Calu3 (cell line): Measurements from ENCODE around the gene MC3R. TPM values are rescaled to one million over a fixed set of nuclear protein-coding genes. Genes with fewer than 3 reads are reported as not detected.

ENCODE experiments used
- BruUV-seq: library from RNA; stranded (reverse); fragments of 400-500 nt; replicated peaks from 2 replicates; lab custom pipeline; 2021; lab: Mats Ljungman, UMichigan
- CTCF ChIA-PET: fragments of 300-600 bp; sonication (Branson Sonifier 250); formaldehyde crosslinking; loops from one replicate; lab custom pipeline; 2022; ENCODE audit warnings: antibody characterized with exemption; lab: Charles Lee
- DNase-seq: peaks from one replicate; pipeline ENCODE4 v3.0.0; 2022
- H3K27ac Mint-ChIP-seq: one replicate; pipeline ENCODE4 v1.8.0; 2022; ENCODE audit warnings: mixed read lengths; ENCODE audit not compliant: unreplicated experiment
- H3K27me3 Mint-ChIP-seq: one replicate; pipeline ENCODE4 v1.8.0; 2022; ENCODE audit warnings: mixed read lengths; ENCODE audit not compliant: unreplicated experiment
- H3K36me3 Mint-ChIP-seq: one replicate; pipeline ENCODE4 v1.8.0; 2022; ENCODE audit warnings: mild to moderate bottlenecking, moderate library complexity, mixed read lengths; ENCODE audit not compliant: insufficient read depth, unreplicated experiment
- H3K4me1 Mint-ChIP-seq: one replicate; pipeline ENCODE4 v1.8.0; 2022; ENCODE audit warnings: mild to moderate bottlenecking, low read depth, mixed read lengths; ENCODE audit not compliant: unreplicated experiment
- H3K4me3 Mint-ChIP-seq: one replicate; pipeline ENCODE4 v1.8.0; 2022; ENCODE audit warnings: mild to moderate bottlenecking, low read depth, moderate library complexity, mixed read lengths; ENCODE audit not compliant: unreplicated experiment
- H3K9me3 Mint-ChIP-seq: one replicate; pipeline ENCODE4 v1.8.0; 2022; ENCODE audit warnings: low read depth, mixed read lengths; ENCODE audit not compliant: unreplicated experiment
- intact Hi-C: fragments of 100-400 bp; cut with micrococcal nuclease; formaldehyde crosslinking; loops from one replicate; pipeline ENCODE4 v1.10.0; 2022; ENCODE audit not compliant: unreplicated experiment
- total RNA-seq: library from RNA; stranded (reverse); gene quantifications from 2 replicates; pipeline ENCODE4 v1.2.3, GENCODE V29; 2022
- TF ChIP-seq, protein P1 (sequence below): fragments of 200-600 bp; IDR thresholded peaks from one replicate; pipeline ENCODE4 v1.8.0; 2022; ENCODE audit warnings: antibody characterized with exemption; ENCODE audit not compliant: unreplicated experiment

MC3R gene
- total RNA-seq, 1 experiment from 2014 or later, result not detected

DNA sequence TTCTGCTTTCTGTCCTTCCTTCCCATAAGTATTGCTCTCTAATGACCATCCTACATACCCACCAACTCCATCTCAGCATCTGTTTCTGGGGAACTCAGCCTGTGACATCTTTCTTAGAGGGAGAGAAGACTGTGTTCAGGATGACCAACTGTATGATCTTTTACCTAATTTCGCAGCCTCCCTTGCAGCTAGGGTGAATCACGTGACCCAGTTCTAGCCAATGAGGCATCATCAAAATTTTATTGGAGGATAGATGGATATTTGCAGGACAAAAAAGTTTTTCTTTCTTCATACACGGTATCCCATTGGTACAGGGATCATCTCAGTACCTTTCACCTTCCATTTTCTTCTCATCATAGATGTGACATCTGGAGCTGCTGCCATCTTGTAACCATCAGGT lies 14.4 kb upstream of the MC3R start:
- no peak overlapping the region for H3K4me3 Mint-ChIP-seq
- peaks cover 12% of the 10 kb centered on the region for H3K9me3 Mint-ChIP-seq
- H3K36me3 Mint-ChIP-seq, result no peaks in the 10 kb centered on the region
- CTCF ChIA-PET, result no interaction called here
- BruUV-seq, result no TSS peak
- intact Hi-C loops, result no loop called here
- H3K27ac Mint-ChIP-seq, result no peak overlapping the region
- TF ChIP-seq, protein P1, sequence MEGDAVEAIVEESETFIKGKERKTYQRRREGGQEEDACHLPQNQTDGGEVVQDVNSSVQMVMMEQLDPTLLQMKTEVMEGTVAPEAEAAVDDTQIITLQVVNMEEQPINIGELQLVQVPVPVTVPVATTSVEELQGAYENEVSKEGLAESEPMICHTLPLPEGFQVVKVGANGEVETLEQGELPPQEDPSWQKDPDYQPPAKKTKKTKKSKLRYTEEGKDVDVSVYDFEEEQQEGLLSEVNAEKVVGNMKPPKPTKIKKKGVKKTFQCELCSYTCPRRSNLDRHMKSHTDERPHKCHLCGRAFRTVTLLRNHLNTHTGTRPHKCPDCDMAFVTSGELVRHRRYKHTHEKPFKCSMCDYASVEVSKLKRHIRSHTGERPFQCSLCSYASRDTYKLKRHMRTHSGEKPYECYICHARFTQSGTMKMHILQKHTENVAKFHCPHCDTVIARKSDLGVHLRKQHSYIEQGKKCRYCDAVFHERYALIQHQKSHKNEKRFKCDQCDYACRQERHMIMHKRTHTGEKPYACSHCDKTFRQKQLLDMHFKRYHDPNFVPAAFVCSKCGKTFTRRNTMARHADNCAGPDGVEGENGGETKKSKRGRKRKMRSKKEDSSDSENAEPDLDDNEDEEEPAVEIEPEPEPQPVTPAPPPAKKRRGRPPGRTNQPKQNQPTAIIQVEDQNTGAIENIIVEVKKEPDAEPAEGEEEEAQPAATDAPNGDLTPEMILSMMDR, result no peak
- no peaks in the 10 kb centered on the region for H3K4me1 Mint-ChIP-seq
- no peak for DNase-seq
- H3K27me3 Mint-ChIP-seq, result no peaks in the 10 kb centered on the region

DNA sequence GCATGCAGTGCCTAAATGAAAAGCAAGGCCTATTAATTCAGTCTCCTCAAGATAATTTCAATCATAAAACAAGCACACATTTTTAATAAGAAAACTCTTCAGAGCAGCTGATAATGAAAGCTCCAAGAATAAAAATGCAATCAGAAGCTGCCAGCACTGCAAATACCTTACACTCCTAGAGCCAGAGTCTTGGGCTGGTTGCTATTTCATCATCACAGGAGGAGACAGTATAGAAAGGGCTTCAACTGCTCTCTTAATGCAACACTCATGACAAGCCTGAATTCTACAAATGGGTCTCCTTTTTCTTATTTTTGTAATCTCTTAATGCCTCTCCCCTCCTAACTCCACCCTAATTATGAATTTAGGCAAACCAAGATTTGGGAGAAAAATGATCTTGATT lies 11.2 kb upstream of the MC3R start:
- no TSS peak for BruUV-seq
- TF ChIP-seq, protein P1, result no peak
- H3K27me3 Mint-ChIP-seq, result peaks cover 9% of the 10 kb centered on the region
- no peak for DNase-seq
- no peaks in the 10 kb centered on the region for H3K36me3 Mint-ChIP-seq
- H3K9me3 Mint-ChIP-seq, result peaks cover 12% of the 10 kb centered on the region
- no peak overlapping the region for H3K4me3 Mint-ChIP-seq
- intact Hi-C loops, result no loop called here
- no peak overlapping the region for H3K27ac Mint-ChIP-seq
- CTCF ChIA-PET, result no interaction called here
- no peaks in the 10 kb centered on the region for H3K4me1 Mint-ChIP-seq

DNA sequence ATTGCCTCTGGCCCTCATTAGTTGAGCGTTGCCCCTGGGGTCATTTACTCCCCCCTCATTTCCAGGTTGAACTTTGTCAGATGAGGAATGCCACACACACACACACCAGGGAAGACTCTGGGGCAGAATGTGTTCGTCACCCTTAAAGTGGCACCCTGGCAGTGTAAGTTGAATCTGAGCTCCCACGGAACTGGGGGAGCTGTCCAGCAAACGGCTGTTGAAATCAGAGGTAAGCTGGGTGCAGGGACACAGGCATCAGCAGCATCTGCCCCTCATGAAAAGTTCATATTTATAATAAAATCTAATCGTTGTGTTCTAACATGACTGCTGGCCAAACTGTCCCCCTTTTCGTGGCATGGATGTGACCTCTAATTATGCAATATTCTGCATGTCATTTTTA lies 4.3 kb upstream of the MC3R start:
- Mint-ChIP-seq H3K27ac (no peak overlapping the region), H3K27me3 (peaks cover 34% of the 10 kb centered on the region), H3K9me3 (no peaks in the 10 kb centered on the region), H3K4me3 (no peak overlapping the region), H3K36me3 (no peaks in the 10 kb centered on the region), H3K4me1 (no peaks in the 10 kb centered on the region)
- TF ChIP-seq, protein P1, result no peak
- intact Hi-C loops, result no loop called here
- DNase-seq, result no peak
- no TSS peak for BruUV-seq
- CTCF ChIA-PET, result no interaction called here

DNA sequence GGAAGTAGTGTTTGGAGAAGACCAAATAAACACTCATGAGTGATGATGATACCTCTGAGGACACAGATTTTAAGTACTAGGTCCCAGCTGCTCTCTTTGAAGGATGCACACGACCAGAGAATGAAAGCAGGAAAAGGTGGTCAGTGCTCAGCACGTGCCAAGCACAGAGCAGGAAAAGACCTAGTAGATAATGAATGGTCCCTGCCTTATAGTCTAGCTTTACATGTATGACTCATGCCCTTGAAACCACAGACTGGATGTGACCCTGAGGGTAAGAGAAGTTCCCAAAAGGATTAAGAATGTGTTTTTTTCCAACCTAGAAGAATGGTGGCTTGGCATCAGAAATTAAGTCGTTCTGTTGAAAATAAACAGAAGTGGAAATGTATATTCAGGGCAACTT lies 2.8 kb upstream of the MC3R start:
- TF ChIP-seq, protein P1, result no peak
- BruUV-seq, result no TSS peak
- intact Hi-C loops, result no loop called here
- H3K4me3 Mint-ChIP-seq, result no peak overlapping the region
- no peaks in the 10 kb centered on the region for H3K9me3 Mint-ChIP-seq
- H3K4me1 Mint-ChIP-seq, result no peaks in the 10 kb centered on the region
- DNase-seq, result no peak
- H3K36me3 Mint-ChIP-seq, result no peaks in the 10 kb centered on the region
- peaks cover 37% of the 10 kb centered on the region for H3K27me3 Mint-ChIP-seq
- no peak overlapping the region for H3K27ac Mint-ChIP-seq
- CTCF ChIA-PET, result no interaction called here
